HG02798 (cell line): ENCODE data around the gene PDGFC.

Experiments used
- ATAC-seq: cut with Tn5 transposase; IDR thresholded peaks from one replicate; pipeline ENCODE4 v1.9.1; 2021; ENCODE audit warnings: mild to moderate bottlenecking; ENCODE audit not compliant: unreplicated experiment, poor library complexity

Gene PDGFC

DNA sequence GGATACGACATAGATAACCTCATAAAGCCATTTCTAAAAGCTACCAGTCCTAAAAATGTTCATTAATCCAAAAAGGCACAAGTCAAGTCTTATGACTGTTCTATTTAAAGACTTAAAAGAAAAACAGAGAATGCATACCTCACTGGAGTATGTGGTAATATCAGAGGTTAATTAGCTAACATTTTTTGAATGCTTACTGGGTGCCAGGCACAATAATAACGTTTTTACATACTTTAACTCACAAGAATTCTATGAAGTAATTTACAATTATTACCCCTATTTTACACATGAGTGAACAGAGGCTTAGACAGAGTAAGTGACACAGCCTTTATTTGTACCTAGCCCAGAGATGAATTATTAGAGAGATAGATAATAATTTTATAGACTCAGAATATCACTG is 207.5 kb downstream of the PDGFC start:
- ATAC-seq = no peak

DNA sequence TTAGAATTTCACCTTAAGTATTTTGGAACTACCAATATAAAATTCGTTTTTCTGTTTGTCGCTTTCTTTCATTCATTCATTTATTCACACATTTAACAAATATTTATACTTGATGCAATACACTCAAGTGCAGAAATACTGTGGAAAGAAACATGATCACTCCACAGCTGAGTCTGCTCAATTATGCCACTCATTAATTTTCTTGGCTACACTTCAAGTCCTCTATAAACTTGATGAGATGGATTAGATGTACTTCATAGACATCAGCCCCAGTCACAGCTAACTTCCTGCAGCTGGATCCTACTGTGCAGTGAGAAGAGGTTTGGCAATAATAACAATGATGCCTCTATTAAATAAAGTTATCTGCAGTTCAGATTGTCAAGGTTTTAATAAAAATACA is 208.1 kb downstream of the PDGFC start:
- ATAC-seq = no peak

DNA sequence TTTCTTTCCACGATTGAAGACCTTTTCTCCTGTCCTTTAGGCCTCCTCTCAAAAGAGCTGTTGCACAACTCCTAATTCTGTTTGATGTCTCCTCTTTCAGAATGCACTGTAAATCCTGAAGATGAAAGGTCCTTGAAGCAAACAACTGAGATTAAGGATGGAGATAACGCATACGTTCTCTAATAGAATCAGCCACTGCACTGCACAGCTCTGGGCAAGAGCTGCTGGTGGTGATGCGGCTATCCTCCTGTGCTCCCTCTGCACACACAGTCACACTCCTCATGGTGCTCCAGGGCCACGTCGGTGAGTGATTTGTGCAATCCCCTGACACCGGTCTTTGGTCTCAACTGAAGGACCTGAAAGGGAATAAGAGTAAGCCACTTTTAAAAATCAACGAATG is 208.7 kb downstream of the PDGFC start:
- no peak for ATAC-seq

DNA sequence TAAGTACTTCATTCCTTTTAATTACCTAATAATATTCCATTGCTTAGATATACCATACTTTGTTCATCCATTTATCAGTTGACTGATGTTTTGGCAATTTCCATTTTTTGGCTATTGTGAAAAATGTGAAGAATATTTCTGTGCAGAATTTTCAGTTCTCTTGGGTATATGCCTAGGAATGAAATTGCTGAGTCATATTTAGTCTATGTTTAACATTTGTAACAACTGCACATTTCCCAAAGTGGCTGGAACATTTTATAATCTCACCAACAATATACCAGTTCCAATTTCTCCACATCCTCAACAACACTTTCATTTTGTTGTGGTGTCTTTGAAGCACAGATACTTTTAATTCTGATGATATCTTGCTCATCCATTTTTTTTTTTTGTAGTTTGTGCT is 215.5 kb downstream of the PDGFC start:
- no peak for ATAC-seq

DNA sequence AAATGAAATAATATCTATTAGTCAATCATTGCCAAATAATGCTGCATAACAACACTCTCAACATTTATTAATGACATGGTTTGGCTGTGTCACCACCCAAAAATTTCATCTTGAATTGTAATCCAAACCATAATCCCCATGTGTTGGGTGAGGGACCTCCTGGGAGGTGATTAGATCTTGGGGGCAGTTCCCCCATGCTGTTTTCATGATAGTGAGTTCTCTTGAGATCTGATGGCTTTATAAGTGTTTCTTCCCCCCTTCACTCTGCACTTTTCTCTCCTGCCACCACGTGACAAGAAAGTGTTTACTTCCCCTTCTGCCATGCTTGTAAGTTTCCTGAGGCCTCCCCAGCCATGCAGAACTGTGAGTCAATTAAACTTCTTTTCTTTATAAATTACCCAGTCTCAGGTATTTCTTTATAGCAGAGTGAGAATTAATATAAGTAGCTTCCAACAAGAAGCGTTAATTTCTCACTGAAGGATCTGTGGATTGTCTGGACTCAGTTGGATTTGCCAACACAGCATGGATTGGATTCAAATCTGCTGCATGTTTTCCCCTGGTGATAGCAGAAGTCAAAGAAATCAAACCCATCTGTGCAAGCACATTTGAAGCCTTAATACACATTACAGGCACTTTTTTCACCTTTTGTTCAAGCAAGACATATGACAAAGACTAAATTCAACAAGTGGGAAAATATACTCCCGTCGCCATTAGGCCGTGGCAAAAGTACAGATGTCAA is 216.6 kb downstream of the PDGFC start:
- ATAC-seq = no peak

DNA sequence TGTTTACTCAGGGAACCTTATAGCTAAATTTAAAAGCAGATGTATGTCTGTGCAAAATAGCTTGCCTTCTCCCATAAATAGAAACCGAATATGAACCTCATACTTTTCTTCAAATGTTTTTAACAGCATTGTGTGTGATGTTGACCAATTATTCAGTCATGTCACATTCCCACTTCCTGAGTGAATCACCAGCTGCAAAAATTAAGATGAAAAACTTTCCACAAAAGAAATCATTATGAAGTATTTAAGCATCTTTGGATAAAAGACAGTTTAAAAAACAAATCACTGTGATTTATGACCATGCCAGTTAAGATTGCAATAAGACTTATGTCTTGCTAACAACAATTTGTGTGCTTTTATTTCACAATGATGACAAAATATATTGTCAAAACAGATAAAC is 220.1 kb downstream of the PDGFC start:
- no peak for ATAC-seq

DNA sequence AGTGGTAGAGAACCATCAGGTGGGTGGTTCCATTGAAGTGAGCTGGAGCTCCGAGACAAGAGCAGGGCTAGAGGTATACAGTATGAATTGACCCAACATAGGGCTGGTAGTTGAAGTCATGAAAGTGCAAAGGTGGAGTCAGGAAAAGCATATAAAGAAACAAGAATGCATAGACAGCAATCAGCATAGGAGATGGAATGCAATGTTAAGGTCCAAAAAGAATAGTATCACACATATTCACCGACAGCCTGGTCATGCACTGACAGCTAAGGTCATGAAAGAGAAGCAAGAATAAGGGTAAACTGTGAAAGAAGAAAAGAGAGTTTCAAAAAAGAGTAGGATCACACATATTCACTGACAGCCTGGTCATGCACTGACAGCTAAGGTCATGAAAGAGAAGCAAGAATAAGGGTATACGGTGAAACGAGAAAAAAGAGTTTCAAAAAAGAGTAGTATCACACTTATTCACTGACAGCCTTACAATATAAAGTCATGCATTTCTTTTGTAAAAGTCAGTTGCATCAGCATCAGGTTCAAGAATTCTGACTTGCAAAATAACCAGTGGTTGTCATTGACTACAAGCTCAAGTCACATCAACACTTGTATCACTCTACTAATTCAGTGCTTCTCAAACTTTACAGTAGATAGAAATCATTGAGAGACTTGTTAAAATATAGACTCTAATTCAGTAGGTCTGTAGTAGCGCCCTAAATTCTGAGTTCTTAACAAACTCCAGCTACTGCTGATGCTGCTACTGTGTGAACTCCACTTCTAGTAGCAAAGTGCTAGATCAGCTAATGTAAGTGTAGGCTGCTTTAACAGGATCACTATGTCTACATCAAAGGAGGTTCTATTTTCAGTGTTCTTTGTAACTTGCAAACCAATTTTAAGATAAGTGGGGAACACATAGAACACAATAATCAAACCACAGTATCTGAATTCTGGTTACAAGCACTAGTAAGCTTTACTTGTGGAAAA is 221.9 kb downstream of the PDGFC start:
- no peak for ATAC-seq

DNA sequence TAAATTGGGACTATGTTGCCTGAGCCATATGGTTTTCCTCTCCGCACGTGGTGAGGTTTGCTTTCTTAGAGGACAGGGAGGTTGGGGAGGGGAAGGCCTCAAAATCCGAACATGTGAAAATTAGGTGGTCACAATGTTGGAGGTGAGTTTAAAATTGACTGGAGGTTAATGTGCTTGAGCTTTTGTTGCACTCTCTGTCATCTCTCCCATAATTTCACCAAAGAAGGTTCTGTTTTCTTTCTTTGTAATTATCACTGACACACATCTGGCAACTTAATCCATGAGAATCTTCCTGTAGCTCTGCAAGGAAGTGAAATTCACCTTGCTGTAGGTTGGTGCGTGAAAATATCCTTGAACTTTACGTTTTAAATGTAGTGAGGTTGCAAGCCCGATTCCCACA is 225.5 kb downstream of the PDGFC start:
- ATAC-seq = no peak

DNA sequence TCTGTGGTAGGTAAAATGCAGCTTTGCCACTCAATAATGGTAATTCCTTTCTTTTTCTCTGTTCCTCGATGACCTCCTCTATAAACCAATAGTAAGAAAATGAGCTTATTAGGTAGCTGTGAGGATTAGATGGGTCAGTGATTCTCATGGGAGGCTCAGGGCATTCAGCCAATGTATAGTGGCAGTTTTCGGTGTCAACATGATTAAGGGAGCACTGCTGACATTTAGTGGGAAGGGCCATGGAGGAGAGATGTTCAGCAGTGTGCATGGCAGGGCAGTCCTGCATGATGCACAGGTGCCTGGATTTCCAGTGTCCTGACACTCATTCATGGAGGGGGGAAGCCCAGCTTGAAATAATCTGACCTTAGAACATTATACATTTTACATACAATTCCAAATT is 232.8 kb downstream of the PDGFC start:
- ATAC-seq = no peak

DNA sequence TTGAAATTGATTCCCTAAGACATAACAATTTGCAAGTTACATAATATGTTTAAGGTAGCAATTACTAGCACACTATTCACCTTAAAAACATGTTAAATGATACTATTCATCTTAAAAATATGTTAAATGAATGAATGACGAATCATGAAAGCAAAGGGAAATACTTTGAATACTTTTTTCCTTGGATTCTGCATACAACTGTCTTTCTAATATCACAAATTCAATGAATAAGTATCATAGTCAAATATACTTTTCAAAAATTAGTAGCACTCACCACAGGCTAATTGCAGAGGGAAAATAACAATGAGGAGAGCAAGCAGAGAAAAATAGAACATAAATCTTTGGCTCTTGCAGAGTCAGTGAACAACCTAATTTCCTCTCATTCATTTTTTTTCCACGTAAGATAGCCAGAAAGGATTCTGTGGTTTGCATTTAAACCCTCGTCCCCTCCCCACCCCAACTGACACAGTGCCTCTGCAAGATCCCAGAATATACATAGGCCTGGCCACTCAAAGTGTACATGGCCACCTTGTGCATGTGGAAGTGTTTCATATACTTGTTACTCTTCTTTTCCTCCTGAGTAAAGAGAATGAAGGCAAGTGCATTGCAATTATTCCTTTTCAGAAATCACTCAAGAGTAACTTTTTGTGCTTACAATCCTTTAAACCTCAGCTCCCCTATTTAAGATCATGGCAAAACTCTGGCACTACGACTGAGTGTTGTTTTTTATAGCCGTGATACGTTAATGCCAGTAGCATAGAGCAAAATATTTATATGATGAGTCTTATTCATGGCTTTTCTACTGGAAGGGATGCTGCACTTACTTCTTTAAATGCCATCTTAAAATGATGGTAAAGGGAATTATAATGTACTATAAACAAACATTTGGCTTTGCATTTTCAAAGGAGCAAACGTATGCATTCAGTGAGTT is 236.4 kb downstream of the PDGFC start:
- no peak for ATAC-seq

DNA sequence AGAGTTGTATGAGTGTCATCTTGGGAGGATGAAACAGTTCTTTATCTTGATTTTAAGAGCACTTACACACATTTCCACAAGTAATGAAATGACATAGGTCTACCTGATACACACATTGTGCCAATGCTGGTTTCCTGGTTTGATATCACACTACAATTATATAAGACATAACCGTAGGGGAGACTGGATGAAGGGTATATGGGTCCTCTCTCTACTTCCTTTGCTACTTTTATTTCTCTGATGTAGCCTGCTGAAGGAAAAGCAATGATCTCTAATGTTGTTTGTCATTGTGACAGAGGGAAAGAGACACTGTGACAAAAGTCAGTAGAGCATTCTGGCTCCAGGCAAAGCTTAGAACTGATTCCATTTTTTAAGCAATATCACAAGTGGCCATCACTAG is 238.0 kb downstream of the PDGFC start:
- ATAC-seq = no peak

DNA sequence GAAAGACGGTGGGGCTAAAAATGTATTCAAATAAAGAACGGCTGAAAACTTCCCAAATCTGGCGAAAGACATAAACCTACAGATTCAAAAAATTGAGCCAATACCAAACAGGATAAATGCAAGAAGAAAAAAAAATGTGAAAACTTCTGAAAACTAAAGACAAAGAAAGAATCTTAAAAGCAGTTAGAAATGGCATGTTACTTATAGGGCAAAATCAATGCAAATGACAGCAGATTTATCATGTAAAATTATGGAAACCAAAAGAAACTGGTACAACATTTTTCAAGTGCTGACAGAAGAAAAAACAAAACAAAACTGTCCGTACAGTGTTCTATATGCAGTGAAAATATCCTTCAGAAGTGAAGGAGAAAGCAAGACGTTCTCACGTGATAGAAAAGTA is 239.0 kb downstream of the PDGFC start:
- ATAC-seq = no peak

DNA sequence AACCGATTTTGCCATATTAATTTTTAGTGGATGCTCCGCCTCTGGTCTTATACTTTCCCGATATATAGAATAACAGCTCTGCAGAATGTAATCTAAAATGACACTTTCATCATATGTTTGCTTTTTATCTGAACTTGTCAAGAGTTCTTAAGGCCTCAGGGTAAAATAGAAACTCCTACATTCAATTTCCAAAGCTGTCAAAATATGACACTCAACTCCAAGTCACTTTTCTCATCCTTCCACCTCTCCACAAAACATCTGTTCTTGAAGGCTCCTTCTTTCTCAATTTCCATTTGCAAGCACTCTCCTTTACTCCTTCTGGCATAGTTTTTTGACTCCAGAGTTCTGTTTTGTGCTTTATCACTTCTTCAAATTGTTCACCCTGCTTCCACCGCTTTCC is 242.2 kb downstream of the PDGFC start:
- ATAC-seq = no peak

DNA sequence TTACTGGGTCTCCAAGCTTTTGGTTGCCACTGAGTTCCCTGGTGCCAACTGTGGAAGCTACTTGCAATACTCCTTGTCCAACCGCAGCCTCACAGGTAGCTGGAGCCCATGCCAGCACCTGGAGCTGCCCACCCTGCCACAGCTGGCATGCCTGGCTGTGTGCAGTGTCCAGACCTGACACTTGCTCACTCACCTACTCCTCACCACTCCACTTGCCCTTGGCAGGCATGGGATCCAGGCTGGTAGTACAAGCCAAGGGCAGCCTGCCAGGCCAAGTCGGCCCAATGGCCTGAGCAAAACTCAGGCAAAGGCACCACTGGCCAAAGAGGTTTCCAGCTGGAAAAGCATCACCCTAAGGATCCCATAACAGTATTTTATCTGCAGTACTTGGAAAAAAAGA is 246.3 kb downstream of the PDGFC start:
- ATAC-seq = no peak

DNA sequence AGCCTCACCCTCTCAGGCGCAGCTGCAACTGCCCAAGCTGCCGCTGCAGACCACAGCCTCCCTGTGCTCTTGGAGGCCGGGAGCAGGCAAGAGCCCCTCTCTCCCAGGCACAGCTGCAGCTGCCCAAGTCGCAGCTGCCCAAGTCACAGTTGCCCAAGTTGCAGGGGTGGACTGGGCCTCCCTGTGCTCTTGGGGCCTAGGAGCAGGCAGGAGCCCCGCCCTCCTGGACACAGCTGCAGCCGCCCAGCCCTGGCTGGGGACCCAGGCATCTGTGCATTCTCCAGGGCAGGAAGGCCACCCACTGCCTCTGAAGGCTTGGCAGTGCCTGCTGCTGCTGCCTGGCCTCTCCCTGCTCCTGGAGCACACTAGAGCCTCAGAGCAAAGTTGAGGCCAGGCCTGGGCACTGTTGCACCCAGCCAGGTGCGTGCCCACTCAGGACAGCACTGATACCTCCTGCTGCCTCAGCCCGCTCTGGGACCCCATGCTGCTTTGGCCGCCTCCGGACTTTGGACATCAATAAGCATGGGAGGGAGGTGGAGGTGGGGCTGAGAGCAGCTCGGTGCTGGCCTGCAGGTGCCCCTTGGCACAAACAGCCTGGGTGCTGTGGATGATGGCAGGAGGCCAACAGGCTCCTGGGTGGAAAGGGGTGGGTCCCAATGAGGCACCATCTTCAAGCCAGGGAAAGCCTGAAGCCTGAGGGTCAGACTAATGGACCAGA is 247.5 kb downstream of the PDGFC start:
- no peak for ATAC-seq

DNA sequence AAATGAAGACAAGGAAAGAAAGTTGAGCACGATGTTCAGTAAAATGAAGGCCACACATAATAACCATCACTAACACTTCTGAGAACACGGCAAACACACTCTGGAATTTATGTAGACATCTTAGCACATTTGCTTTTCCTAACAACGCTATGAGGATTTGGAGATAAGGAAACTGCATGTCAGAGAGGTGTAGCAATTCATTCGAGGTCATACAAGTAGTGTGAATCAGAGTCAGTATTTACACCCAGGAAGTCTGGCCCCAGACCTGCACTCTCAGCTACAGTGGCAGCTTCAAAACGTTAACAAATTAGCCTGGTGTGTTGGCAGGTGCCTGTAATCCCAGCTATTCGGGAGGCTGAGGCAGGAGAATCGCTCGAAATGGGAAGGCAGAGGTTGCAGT is 253.4 kb downstream of the PDGFC start:
- no peak for ATAC-seq

DNA sequence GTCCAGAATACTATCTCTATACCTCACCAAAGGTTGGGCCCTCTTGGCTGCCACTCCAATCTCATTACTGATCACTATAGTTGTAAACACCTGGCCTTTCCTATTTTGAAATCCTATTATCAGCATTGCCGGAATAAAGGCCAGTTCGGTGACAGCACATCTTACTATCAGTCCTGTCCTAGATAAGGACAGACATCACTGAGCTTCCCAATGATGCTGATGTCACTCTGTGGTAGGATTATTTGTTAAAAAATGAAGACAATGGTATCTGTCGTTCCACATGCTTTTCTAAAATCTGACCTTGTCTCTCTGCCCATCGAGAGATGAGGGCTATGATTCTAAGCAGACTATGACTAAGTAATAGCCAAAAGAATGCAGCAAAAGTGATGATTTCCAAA is 260.4 kb downstream of the PDGFC start:
- ATAC-seq = no peak
